ENCODE results near the gene CYREN. TPM values are rescaled to one million over a fixed set of nuclear protein-coding genes. Genes with fewer than 3 reads are reported as not detected.

CYREN gene
- total RNA-seq, 2 donors from 2014 or later, result 34.5 to 37.6 TPM

- no peaks in the 10 kb centered on the region for H3K36me3 ChIP-seq
- H3K9ac ChIP-seq (ENCODE audit: low read depth in 2 of 2, low read length in 2 of 2), result no peak overlapping the region
- no peak overlapping the region for H3K4me3 ChIP-seq
- no peak overlapping the region for H3K27ac ChIP-seq
- intact Hi-C loops (cut with DNase I), result no loop called here
- TF ChIP-seq, protein P1, sequence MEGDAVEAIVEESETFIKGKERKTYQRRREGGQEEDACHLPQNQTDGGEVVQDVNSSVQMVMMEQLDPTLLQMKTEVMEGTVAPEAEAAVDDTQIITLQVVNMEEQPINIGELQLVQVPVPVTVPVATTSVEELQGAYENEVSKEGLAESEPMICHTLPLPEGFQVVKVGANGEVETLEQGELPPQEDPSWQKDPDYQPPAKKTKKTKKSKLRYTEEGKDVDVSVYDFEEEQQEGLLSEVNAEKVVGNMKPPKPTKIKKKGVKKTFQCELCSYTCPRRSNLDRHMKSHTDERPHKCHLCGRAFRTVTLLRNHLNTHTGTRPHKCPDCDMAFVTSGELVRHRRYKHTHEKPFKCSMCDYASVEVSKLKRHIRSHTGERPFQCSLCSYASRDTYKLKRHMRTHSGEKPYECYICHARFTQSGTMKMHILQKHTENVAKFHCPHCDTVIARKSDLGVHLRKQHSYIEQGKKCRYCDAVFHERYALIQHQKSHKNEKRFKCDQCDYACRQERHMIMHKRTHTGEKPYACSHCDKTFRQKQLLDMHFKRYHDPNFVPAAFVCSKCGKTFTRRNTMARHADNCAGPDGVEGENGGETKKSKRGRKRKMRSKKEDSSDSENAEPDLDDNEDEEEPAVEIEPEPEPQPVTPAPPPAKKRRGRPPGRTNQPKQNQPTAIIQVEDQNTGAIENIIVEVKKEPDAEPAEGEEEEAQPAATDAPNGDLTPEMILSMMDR (IDR thresholded peaks at IDR 0.05), result no peak
- H3K4me1 ChIP-seq, result no peaks in the 10 kb centered on the region
- DNase-seq, result no peak
- no peaks in the 10 kb centered on the region for H3K9me3 ChIP-seq
- H3K27me3 ChIP-seq, result no peaks in the 10 kb centered on the region
These were observed 15.2 kb upstream of the CYREN start for GRCh38 chr7:135185471-135186260.

DNA sequence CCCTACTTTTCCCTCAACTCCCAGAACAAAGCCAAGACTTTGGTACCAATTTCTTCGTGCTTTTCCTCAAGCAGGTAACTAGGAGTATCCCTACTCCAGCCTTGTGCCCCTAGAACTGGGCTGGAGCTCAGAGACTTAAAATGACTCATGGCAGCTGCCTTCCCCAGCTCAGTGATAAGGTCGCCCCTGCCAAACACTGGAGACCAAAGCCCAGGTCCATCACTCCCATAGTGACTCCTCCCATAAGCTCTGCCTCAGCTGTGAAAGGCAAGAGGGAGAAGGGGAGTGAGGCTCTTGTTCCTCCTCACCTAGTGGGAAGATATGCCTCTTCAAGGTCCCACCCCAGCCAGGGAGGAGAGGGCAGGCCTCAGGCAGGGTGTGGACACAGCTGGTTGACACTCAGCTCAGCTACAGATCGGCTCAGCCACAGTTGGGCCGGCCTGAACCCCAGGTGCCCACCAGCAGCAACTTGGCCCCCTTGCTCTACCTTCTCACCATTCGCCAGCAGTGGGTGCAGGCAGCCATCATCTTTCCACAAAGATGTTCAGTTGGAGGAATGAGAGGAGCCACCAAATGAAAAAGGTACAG lies 13.8 kb upstream of the CYREN start:
- no peak overlapping the region for H3K4me3 ChIP-seq
- intact Hi-C loops (cut with DNase I), result no loop called here
- H3K9me3 ChIP-seq, result no peaks in the 10 kb centered on the region
- H3K36me3 ChIP-seq, result no peaks in the 10 kb centered on the region
- DNase-seq, result no peak
- no peak overlapping the region for H3K9ac ChIP-seq (ENCODE audit: low read depth in 2 of 2, low read length in 2 of 2)
- H3K4me1 ChIP-seq, result no peaks in the 10 kb centered on the region
- H3K27me3 ChIP-seq, result no peaks in the 10 kb centered on the region
- TF ChIP-seq, protein P1 (IDR thresholded peaks at IDR 0.05), result no peak
- H3K27ac ChIP-seq, result no peak overlapping the region

DNA sequence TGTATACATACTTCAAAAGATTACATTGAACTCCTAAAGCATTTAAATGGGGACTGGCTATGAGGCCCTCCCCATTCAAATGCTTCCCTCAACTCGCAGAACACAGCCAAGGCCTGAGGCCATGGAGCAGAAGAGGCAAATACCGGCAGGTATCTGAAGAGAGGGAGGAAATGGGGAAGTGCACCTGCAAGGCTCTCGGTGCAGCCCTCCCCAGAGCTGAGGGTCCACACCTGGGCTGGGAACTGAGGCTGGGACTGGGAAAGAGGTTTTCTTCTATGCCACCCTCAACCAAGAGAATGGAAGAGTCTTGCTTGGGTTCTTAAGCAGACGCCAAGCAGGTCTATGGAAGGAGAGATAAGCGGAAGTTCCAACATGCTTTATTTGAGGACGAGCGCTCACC lies 13.0 kb upstream of the CYREN start:
- Histone ChIP-seq H3K4me1 (no peaks in the 10 kb centered on the region), H3K27me3 (no peaks in the 10 kb centered on the region), H3K9ac (ENCODE audit: low read depth in 2 of 2, low read length in 2 of 2) (no peak overlapping the region), H3K27ac (no peak overlapping the region), H3K36me3 (no peaks in the 10 kb centered on the region), H3K9me3 (no peaks in the 10 kb centered on the region), H3K4me3 (no peak overlapping the region)
- no peak for DNase-seq
- intact Hi-C loops (cut with DNase I), result no loop called here
- TF ChIP-seq, protein P1 (IDR thresholded peaks at IDR 0.05), result no peak

DNA sequence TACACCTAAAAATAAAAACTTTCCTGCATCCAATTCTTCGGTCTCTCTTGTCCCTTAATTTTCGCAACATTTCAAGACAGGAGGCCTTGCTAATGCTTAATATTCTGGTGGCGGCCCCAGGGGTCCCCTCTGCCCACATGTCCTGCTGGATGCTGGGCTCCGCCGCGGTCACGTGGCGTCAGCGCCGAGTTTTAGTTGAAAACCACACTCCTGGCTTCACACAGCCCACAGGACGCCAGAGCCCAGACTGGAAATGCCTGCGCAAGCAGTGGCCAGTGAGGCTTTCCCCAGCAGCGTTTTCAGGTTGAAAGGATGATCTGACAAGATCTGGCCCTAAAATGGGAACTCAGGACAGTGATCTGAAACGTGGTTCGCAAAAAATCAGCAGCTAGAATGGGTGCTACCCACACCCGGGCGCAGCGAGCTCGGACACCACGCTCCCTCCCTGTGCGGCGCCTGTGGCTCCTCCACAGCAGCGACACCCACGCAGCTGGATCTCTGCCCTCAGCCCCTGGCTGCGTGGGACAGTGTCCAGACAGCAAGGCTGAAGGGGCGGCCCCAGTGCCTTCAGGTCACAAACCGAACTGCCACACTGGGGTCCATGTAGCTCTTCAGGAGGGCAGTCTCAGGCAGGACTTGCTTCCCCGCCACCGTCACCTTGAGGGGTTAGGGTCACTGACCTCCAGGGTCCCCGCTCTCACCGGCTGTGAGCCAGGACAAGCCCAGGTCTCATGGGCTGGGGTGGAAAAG lies 11.6 kb upstream of the CYREN start:
- H3K27me3 ChIP-seq, result no peaks in the 10 kb centered on the region
- H3K4me3 ChIP-seq, result no peak overlapping the region
- no peaks in the 10 kb centered on the region for H3K36me3 ChIP-seq
- H3K27ac ChIP-seq, result no peak overlapping the region
- H3K9ac ChIP-seq (ENCODE audit: low read depth in 2 of 2, low read length in 2 of 2), result no peak overlapping the region
- H3K9me3 ChIP-seq, result no peaks in the 10 kb centered on the region
- H3K4me1 ChIP-seq, result no peaks in the 10 kb centered on the region
- intact Hi-C loops (cut with DNase I), result no loop called here
- no peak for DNase-seq
- TF ChIP-seq, protein P1 (IDR thresholded peaks at IDR 0.05), result no peak

- Histone ChIP-seq H3K4me3 (no peak overlapping the region), H3K36me3 (no peaks in the 10 kb centered on the region), H3K27me3 (no peaks in the 10 kb centered on the region), H3K4me1 (no peaks in the 10 kb centered on the region), H3K27ac (no peak overlapping the region), H3K9ac (ENCODE audit: low read depth in 2 of 2, low read length in 2 of 2) (no peak overlapping the region), H3K9me3 (no peaks in the 10 kb centered on the region)
- DNase-seq, result no peak
- intact Hi-C loops (cut with DNase I), result no loop called here
- TF ChIP-seq, protein P1 (IDR thresholded peaks at IDR 0.05), result no peak
These were observed 10.9 kb upstream of the CYREN start for GRCh38 chr7:135181261-135181928.
